ENCODE measurements around the gene ESPN. TPM values are rescaled to one million over a fixed set of nuclear protein-coding genes. Genes with fewer than 3 reads are reported as not detected.
A peak's percentile ranks its signal among the peaks of the same experiment; 100 is the strongest.

Gene ESPN
- total RNA-seq, 1 donor from 2014 or later, result 1.7 TPM

DNA sequence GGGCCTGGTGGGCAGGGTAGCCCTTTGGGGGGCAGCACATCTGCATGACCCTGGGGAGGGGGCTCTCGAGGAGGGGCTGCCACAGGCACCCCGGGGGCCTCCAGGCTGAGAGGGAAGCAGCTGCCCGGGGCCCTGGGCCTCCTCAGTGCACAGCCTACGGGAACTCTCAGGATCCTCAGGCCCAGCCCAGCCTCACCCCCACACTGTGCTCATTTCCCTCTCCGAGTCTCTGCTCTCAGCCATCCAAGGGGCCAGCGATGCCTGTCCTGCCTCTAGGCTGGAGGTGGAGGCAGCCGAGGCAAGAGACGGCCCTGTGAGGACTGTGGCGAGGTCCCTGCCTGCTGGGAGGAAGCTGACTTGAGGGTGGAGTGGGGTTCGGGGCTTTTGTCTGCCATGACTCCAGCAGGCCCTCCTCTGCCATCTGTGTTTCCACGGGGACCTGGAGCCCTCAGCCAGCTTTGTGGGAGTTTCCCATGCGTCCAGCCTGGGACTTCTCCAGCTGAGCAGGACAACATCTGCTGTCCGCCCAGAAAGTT lies 74.1 kb downstream of the ESPN start:
- Mint-ChIP-seq H3K36me3 (ENCODE audit: low read depth) (no peaks in the 10 kb centered on the region), H3K27me3 (ENCODE audit: low read depth) (peaks cover 6% of the 10 kb centered on the region), H3K9me3 (no peaks in the 10 kb centered on the region), H3K4me3 (peak overlapping the region; percentile 66), H3K27ac (ENCODE audit: unreplicated experiment) (no peak overlapping the region), H3K4me1 (peaks cover 16% of the 10 kb centered on the region)
- TF ChIP-seq, protein P1, sequence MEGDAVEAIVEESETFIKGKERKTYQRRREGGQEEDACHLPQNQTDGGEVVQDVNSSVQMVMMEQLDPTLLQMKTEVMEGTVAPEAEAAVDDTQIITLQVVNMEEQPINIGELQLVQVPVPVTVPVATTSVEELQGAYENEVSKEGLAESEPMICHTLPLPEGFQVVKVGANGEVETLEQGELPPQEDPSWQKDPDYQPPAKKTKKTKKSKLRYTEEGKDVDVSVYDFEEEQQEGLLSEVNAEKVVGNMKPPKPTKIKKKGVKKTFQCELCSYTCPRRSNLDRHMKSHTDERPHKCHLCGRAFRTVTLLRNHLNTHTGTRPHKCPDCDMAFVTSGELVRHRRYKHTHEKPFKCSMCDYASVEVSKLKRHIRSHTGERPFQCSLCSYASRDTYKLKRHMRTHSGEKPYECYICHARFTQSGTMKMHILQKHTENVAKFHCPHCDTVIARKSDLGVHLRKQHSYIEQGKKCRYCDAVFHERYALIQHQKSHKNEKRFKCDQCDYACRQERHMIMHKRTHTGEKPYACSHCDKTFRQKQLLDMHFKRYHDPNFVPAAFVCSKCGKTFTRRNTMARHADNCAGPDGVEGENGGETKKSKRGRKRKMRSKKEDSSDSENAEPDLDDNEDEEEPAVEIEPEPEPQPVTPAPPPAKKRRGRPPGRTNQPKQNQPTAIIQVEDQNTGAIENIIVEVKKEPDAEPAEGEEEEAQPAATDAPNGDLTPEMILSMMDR (conservative IDR thresholded peaks at IDR 0.05), result no peak
- no peak for DNase-seq (ENCODE audit: low read depth, low spot score)

DNA sequence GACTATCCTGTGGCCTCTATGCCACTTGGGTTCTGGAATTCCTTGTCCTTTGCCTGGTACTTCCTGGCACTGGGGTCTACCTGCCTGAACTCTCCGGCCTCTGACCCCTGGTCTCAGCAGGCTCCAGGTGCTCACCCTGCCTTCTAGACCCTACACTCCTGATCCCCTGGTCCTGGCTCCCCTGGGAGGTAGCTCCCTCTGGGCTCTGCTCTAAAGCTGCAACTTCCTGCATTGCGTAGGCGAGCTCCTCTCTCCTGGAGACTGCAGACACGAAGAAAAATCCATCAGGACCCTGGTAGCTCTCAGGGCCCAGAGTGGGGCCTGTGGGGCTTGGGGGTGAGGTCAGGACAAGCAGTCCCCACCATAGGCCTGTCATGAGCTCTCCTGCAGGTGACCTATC lies 74.7 kb downstream of the ESPN start:
- peaks cover 6% of the 10 kb centered on the region for H3K27me3 Mint-ChIP-seq (ENCODE audit: low read depth)

DNA sequence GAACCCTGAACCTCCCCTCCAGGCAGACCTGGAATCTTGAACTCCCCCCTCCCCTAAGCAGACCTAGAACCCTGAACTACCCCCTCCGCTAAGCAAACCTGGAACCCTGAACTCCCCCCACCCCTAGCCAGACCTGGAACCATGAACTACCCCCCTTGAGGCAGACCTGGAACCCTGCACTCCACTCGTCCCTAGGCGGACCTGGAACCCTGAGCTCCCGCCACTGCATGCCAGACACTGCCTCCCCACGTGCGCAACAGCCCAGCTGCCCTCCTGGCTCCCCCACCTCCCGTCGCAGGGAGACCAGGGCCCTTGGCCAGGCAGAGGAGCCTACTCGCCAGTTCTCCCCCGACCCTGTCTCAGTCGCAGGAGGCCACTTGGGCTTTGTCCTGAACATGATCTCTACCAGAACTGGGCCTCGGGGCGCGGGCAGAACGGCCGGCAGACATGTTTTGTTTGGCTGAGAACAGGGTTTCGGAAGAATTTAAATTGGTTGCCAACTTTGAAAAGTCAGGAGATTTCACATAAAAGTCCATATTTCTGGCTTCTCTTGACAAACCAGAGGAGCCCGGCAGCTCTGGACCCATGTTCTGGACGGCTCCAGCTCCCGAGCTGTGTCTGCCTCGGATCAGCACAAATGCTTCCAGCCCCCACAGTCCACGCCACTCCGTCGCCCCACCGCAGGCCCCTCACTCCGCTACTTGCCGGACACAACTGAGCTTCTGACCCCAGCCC lies 76.1 kb downstream of the ESPN start:
- H3K36me3 Mint-ChIP-seq (ENCODE audit: low read depth), result no peaks in the 10 kb centered on the region
- TF ChIP-seq, protein P1 (conservative IDR thresholded peaks at IDR 0.05), result no peak
- H3K27ac Mint-ChIP-seq (ENCODE audit: unreplicated experiment), result no peak overlapping the region
- peaks cover 20% of the 10 kb centered on the region for H3K4me1 Mint-ChIP-seq
- no peak for DNase-seq (ENCODE audit: low read depth, low spot score)
- H3K9me3 Mint-ChIP-seq, result no peaks in the 10 kb centered on the region
- H3K4me3 Mint-ChIP-seq, result peak overlapping the region; percentile 31
- H3K27me3 Mint-ChIP-seq (ENCODE audit: low read depth), result peaks cover 6% of the 10 kb centered on the region

More for the DNA sequence above, 74.7 kb downstream of the ESPN start:
- TF ChIP-seq, protein P1 (conservative IDR thresholded peaks at IDR 0.05), result no peak
- Mint-ChIP-seq H3K27ac (ENCODE audit: unreplicated experiment) (no peak overlapping the region), H3K9me3 (no peaks in the 10 kb centered on the region), H3K36me3 (ENCODE audit: low read depth) (no peaks in the 10 kb centered on the region), H3K4me3 (peak overlapping the region; percentile 66), H3K4me1 (peaks cover 16% of the 10 kb centered on the region)
- DNase-seq (ENCODE audit: low read depth, low spot score), result no peak

DNA sequence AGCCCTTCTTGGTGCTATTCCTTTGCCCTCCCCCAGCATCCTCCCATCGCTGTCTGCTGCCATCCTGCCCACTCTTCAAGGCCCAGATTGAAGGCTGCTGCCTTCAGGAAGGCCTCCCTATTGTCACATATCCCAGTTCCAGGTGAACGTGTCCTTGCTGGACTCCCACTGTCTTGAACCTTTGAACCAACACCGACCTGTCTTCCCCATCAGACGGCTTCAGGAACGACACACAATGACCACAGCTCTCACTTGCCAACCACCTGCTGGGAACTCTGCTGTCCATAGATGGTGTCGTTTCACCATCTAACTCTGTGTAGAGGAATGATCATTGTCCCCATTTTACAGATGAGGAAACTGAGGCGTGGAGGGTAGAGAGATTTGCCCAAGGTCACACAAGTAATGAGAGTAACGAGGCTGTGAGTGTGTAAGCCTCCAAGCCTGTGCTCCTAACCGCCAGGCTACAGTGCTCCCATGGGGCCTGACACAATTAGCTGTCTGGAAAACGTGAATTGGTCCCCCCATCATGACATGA lies 76.8 kb downstream of the ESPN start:
- Mint-ChIP-seq H3K4me1 (peaks cover 21% of the 10 kb centered on the region), H3K36me3 (ENCODE audit: low read depth) (no peaks in the 10 kb centered on the region), H3K9me3 (no peaks in the 10 kb centered on the region), H3K4me3 (peak overlapping the region; percentile 31), H3K27ac (ENCODE audit: unreplicated experiment) (no peak overlapping the region), H3K27me3 (ENCODE audit: low read depth) (peaks cover 6% of the 10 kb centered on the region)
- DNase-seq (ENCODE audit: low read depth, low spot score), result no peak
- TF ChIP-seq, protein P1 (conservative IDR thresholded peaks at IDR 0.05), result no peak

DNA sequence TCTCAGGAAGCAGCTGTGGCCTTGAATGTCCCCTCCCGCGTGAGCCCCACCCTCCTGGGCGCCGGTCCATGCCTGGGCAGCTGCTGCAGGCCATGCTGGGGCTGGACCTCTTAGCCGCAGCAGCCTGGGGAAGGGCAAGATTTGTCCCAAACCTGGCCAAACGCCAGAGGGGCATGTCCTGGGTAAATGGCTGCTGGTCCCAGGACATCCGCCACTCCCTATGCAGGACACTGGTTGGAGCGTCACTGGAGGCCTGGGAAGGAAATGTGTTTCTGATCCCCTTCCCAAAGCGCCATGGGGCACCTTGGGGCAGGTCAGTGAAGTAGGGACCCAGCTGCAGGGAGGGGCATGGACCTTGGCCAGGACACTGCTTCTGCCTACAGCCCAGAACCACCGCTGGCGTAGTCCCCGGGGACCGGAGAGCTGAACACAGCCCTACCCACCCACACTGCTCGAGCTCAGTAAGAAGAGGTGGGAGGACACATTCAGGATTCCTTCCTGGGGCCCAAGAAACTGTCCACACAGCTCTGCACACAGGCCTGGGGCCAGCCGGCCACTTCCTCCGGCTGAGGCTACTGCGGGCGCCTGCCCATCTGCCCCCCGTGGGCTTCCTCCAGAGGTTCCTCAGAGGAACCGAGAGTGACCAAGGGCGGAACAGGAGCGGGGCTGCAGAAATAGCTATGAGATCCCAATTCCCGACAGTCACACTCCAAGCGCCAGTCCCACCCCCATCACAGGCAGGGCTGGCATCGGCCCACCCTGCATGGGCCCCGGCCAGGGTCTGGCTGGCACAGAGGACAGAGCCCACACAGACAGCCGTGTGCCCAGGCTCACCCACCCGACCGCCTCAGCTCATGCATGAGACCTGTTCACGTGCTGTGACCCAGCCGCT lies 77.7 kb downstream of the ESPN start:
- no peaks in the 10 kb centered on the region for H3K36me3 Mint-ChIP-seq (ENCODE audit: low read depth)
- H3K4me3 Mint-ChIP-seq, result no peak overlapping the region
- H3K4me1 Mint-ChIP-seq, result peaks cover 26% of the 10 kb centered on the region
- no peak for DNase-seq (ENCODE audit: low read depth, low spot score)
- TF ChIP-seq, protein P1 (conservative IDR thresholded peaks at IDR 0.05), result no peak
- no peak overlapping the region for H3K27ac Mint-ChIP-seq (ENCODE audit: unreplicated experiment)
- H3K27me3 Mint-ChIP-seq (ENCODE audit: low read depth), result peaks cover 3% of the 10 kb centered on the region
- no peaks in the 10 kb centered on the region for H3K9me3 Mint-ChIP-seq
